Retina (tissue), 1 donor: ENCODE data around the gene ECI1.
"Not testable (repeated sequence)": the region's sequence is repeated elsewhere in the genome, so short reads cannot be mapped to it uniquely, and the experiment has no call there.

Experiments
- DNase-seq: peaks from one replicate; pipeline ENCODE4 v3.0.0-alpha.2; 2016

The ECI1 gene

GRCh38 chr16:2250652-2251295 is 613 bp downstream of the ECI1 start:
- DNase-seq, result peak; percentile 51

- DNase-seq, result no peak
Measured at GRCh38 chr16:2246301-2246885, 5.0 kb downstream of the ECI1 start.

- DNase-seq, result no peak
Measured at GRCh38 chr16:2244926-2245795, 6.2 kb downstream of the ECI1 start.

- no peak for DNase-seq
Measured at GRCh38 chr16:2244301-2244700, 7.1 kb downstream of the ECI1 start.

GRCh38 chr16:2243781-2244180 is 7.6 kb downstream of the ECI1 start:
- DNase-seq, result no peak

GRCh38 chr16:2243031-2243528 is 8.3 kb downstream of the ECI1 start:
- no peak for DNase-seq

- DNase-seq, result no peak
Measured at GRCh38 chr16:2242598-2242997, 8.8 kb downstream of the ECI1 start.

- not testable (repeated sequence) for DNase-seq
Measured at GRCh38 chr16:2240331-2240730, 11.1 kb downstream of the ECI1 start.

GRCh38 chr16:2238838-2239675 is 12.3 kb downstream of the ECI1 start:
- DNase-seq, result no peak

- no peak for DNase-seq
Measured at GRCh38 chr16:2238150-2238837, 13.1 kb downstream of the ECI1 start.

GRCh38 chr16:2237493-2238149 is 13.8 kb downstream of the ECI1 start:
- DNase-seq, result peak; percentile 56

- no peak for DNase-seq
Measured at GRCh38 chr16:2237102-2237482, 14.3 kb downstream of the ECI1 start.

- peak; percentile 70 for DNase-seq
Measured at GRCh38 chr16:2236337-2237101, 14.9 kb downstream of the ECI1 start, which contains the start of gene DNASE1L2. Gene DNASE1L2, plus strand, starts transcription at chr16:2236444. Its CDS starts 373 bp downstream, at chr16:2236817.

- no peak for DNase-seq
Measured at GRCh38 chr16:2235695-2236336, 15.6 kb downstream of the ECI1 start.

- no peak for DNase-seq
Measured at GRCh38 chr16:2235234-2235651, 16.1 kb downstream of the ECI1 start.

GRCh38 chr16:2234813-2235170 is 16.6 kb downstream of the ECI1 start:
- DNase-seq, result no peak

GRCh38 chr16:2233872-2234812 is 17.2 kb downstream of the ECI1 start:
- no peak for DNase-seq

GRCh38 chr16:2233046-2233775 is 18.2 kb downstream of the ECI1 start:
- DNase-seq, result no peak
